DMS53 (cell line): ENCODE data around the gene GNAQ.
A peak's percentile ranks its signal among the peaks of the same experiment; 100 is the strongest.
"Not testable (repeated sequence)": the region's sequence is repeated elsewhere in the genome, so short reads cannot be mapped to it uniquely, and the experiment has no call there.

Experiments
- DNase-seq: peaks from one replicate; lab custom pipeline; 2025; lab: John Stamatoyannopoulos, UW

Gene GNAQ

GRCh38 chr9:77901771-77902170 is 129.8 kb downstream of the GNAQ start:
- no peak for DNase-seq

GRCh38 chr9:77901018-77901417 is 130.6 kb downstream of the GNAQ start:
- DNase-seq: no peak

- DNase-seq: no peak
These were observed 131.8 kb downstream of the GNAQ start for GRCh38 chr9:77899679-77900354.

- peak; percentile 6 for DNase-seq
These were observed 132.7 kb downstream of the GNAQ start for GRCh38 chr9:77898864-77899263.

- DNase-seq: peak; percentile 17
These were observed 134.5 kb downstream of the GNAQ start for GRCh38 chr9:77896938-77897667.

GRCh38 chr9:77896269-77896937 is 135.2 kb downstream of the GNAQ start:
- DNase-seq: no peak

GRCh38 chr9:77893706-77894105 is 137.9 kb downstream of the GNAQ start:
- no peak for DNase-seq

GRCh38 chr9:77892955-77893514 is 138.6 kb downstream of the GNAQ start:
- DNase-seq: no peak

- no peak for DNase-seq
These were observed 139.4 kb downstream of the GNAQ start for GRCh38 chr9:77892171-77892570.

GRCh38 chr9:77891128-77891800 is 140.3 kb downstream of the GNAQ start:
- DNase-seq: no peak

GRCh38 chr9:77887662-77888061 is 143.9 kb downstream of the GNAQ start:
- DNase-seq: no peak

GRCh38 chr9:77885104-77885672 is 146.4 kb downstream of the GNAQ start:
- DNase-seq: no peak

- DNase-seq: no peak
These were observed 147.5 kb downstream of the GNAQ start for GRCh38 chr9:77883846-77884771.

GRCh38 chr9:77883133-77883532 is 148.5 kb downstream of the GNAQ start:
- DNase-seq: no peak

- no peak for DNase-seq
These were observed 149.3 kb downstream of the GNAQ start for GRCh38 chr9:77882294-77882693.

- DNase-seq: not testable (repeated sequence)
These were observed 150.0 kb downstream of the GNAQ start for GRCh38 chr9:77881634-77882033.

GRCh38 chr9:77881111-77881510 is 150.5 kb downstream of the GNAQ start:
- DNase-seq: no peak

GRCh38 chr9:77879437-77879943 is 152.1 kb downstream of the GNAQ start:
- no peak for DNase-seq

GRCh38 chr9:77878793-77879192 is 152.8 kb downstream of the GNAQ start:
- not testable (repeated sequence) for DNase-seq

- DNase-seq: no peak
These were observed 153.6 kb downstream of the GNAQ start for GRCh38 chr9:77877976-77878375.

- no peak for DNase-seq
These were observed 155.0 kb downstream of the GNAQ start for GRCh38 chr9:77876590-77876989.
